ENCODE measurements around the gene NXPH1. TPM values are rescaled to one million over a fixed set of nuclear protein-coding genes. Genes with fewer than 3 reads are reported as not detected.

The NXPH1 gene
- total RNA-seq, 1 experiment from 2014 or later = not detected

- no peak for DNase-seq (ENCODE audit: low spot score)
- in situ Hi-C loops (cut with HindIII; ENCODE audit: low sequenced_read_pairs) = no loop called here
These were observed 319.9 kb downstream of the NXPH1 start for GRCh38 chr7:8753355-8753754.

GRCh38 chr7:8761731-8762130 is 328.3 kb downstream of the NXPH1 start:
- in situ Hi-C loops (cut with HindIII; ENCODE audit: low sequenced_read_pairs) = no loop called here
- no peak for DNase-seq (ENCODE audit: low spot score)

- in situ Hi-C loops (cut with HindIII; ENCODE audit: low sequenced_read_pairs) = no loop called here
- DNase-seq (ENCODE audit: low spot score) = no peak
These were observed 329.4 kb downstream of the NXPH1 start for GRCh38 chr7:8762803-8763202.

- in situ Hi-C loops (cut with HindIII; ENCODE audit: low sequenced_read_pairs) = no loop called here
- DNase-seq (ENCODE audit: low spot score) = no peak
These were observed 332.0 kb downstream of the NXPH1 start for GRCh38 chr7:8765374-8765773.

- in situ Hi-C loops (cut with HindIII; ENCODE audit: low sequenced_read_pairs) = no loop called here
- DNase-seq (ENCODE audit: low spot score) = no peak
These were observed 340.1 kb downstream of the NXPH1 start for GRCh38 chr7:8773518-8773917.

GRCh38 chr7:8778459-8778858 is 345.1 kb downstream of the NXPH1 start:
- in situ Hi-C loops (cut with HindIII; ENCODE audit: low sequenced_read_pairs) = no loop called here
- no peak for DNase-seq (ENCODE audit: low spot score)

GRCh38 chr7:8781166-8781565 is 347.8 kb downstream of the NXPH1 start:
- peak; percentile 68 for DNase-seq (ENCODE audit: low spot score)
- in situ Hi-C loops (cut with HindIII; ENCODE audit: low sequenced_read_pairs) = no loop called here

GRCh38 chr7:8783229-8783628 is 349.8 kb downstream of the NXPH1 start:
- in situ Hi-C loops (cut with HindIII; ENCODE audit: low sequenced_read_pairs) = no loop called here
- no peak for DNase-seq (ENCODE audit: low spot score)

- no peak for DNase-seq (ENCODE audit: low spot score)
- in situ Hi-C loops (cut with HindIII; ENCODE audit: low sequenced_read_pairs) = no loop called here
These were observed 351.7 kb downstream of the NXPH1 start for GRCh38 chr7:8785081-8785480.

GRCh38 chr7:8800986-8801385 is 367.6 kb downstream of the NXPH1 start:
- in situ Hi-C loops (cut with HindIII; ENCODE audit: low sequenced_read_pairs) = no loop called here
- DNase-seq (ENCODE audit: low spot score) = no peak

Other genes with a start within 250 kb of the NXPH1 start
- 29.1 and 51.6 TPM in 2 replicates for gene ICA1, start 171.4 kb upstream of the NXPH1 start, total RNA-seq (2014; rRNA removed; shearing (Covaris generic))

All from G401 (cell line).